HG03342 (cell line): ENCODE results near the gene C1orf21.

ENCODE experiments used
- ATAC-seq: cut with Tn5 transposase; IDR thresholded peaks from one replicate; pipeline ENCODE4 v1.9.1; 2021; ENCODE audit warnings: mild to moderate bottlenecking, moderate library complexity; ENCODE audit not compliant: unreplicated experiment

C1orf21 gene

DNA sequence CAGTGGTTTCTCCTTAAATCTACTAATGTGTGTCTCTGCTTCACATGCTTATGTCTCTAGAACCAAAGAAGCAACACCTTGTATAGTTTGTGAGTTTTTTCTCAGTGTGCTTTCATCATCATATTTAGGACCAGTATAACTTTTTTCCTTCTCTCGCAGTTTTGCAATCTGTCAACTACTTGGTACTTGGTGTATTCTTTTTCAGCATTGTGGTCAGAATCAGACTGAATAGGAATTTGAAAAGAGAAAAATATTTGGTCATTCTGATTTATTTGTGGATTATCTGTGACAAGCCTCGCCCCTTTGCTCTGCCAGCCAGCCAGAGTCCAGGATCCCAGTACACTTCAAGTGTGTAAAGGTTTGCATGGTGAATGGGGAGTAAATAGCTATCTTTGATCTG is 122.3 kb downstream of the C1orf21 start:
- no peak for ATAC-seq

GRCh38 chr1:184510110-184510509 is 123.3 kb downstream of the C1orf21 start:
- ATAC-seq, result no peak

DNA sequence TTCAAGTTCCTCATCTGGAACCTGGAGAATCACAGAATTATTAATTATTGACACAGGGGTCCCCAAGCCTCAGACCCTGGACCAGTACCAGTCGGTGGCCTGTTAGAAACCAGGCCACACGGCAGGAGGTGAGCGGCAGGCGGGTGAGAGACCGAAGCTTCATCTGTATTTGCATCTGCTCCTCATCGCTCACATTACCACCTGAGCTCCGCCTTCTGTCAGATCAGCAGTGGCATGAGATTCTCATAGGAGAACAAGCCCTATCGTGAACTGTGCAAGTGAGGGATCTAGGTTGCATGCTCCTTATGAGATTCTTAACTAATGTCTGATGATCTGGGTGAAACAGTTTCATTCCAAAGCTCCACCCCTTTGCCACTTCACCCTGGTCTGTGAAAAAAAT is 125.9 kb downstream of the C1orf21 start:
- ATAC-seq, result no peak

DNA sequence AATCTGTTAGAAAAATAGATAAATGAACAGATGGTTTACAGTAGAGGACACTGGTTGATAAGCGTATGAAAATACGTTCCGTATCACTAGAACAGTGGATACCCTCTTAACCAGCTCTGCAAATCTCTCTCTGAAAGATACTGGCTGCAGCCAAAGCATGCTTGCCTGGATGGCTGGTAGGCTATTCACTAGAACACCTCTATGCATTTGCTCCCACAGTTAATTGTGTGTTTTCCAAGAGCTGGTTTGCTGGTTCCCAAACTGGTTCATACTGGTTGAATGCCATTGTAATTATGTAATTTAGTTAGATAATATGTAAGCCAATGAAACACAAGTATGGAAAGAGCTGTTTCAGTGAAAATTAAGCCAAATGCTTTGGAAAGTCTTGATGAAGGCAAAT is 126.6 kb downstream of the C1orf21 start:
- no peak for ATAC-seq

DNA sequence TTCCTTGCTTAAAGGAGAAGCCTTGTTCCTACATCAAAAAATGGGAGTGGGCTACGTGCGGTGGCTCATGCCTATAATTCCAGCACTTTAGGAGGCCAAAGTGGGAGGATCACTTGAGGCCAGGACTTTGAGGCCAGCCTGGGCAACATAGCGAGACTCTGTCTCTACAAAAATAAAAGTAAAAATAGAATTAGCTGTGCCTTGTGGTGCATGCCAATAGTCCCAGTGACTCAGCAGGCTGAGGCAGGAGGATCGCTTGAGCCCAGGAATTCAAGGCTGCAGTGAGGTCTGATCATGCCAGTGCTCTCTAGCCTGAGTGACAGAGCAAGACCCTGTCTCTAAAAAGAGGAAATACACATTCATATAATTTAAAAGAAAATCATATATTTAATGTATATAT is 127.1 kb downstream of the C1orf21 start:
- no peak for ATAC-seq

- ATAC-seq, result no peak
Observed at GRCh38 chr1:184514447-184514846, 127.6 kb downstream of the C1orf21 start.

- no peak for ATAC-seq
Observed at GRCh38 chr1:184517130-184517529, 130.3 kb downstream of the C1orf21 start.

DNA sequence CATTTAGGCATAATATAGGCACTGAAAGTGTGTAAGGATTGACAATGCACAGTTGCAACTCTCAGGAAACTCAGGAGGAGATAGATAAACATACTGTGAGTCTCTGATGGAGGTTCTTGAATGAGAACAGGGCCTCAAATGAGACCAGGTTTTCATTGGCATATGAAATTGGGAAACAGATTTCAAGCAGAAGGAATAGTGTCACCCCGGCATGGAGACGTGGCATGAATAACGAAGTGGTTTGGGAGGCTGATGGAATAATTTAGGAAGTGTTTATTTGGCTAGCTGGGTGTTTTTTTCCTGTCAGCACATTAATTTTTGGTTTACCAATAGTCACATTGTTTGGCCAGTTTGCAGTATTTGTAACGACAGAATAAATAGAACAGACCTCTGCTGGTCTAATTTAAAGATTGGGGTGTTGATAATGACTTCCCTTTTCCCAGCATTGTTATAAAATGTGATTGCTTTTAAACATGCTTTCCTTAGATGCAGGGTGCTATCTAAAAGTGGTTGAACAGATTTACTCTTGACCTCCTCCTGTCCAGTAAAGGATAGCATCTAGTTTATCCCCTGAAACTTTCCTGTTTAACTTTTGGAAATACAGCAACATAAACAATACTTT is 132.0 kb downstream of the C1orf21 start:
- no peak for ATAC-seq

DNA sequence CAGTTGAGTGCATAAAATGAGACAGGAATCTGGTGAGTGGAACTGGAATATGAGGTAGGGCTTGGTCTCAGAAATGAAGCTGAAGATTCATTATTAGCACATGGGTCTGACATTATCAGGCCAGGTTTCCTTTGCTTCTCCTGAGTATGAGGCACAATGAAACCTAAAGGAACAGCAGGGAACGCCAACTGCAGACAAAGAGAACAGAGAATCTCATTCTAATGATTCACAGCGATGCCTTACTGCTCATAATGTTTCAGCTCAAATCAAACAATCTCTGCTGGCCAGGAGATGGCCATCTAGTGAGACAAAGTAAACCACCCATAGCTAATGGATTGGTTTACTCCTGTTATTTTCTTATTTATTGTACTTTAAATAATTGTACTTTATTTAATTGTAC is 133.5 kb downstream of the C1orf21 start:
- ATAC-seq, result no peak

DNA sequence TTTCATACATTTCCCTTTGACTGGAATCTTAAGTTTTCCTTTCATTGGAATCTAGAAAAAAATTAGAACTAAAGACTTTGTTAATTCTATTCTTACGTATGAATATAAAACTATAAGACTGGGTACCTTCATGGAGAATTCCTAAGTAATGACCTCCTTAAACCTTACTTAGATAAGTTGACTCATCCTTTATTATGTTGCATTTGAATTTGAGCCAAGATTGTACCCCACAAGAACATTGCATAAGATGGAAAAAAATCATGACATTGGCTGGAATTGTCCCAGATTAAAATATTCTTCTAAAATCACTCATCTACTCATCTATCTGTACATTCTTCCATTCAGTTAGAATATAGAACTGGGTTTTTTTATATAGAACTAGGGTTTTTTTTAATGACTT is 137.4 kb downstream of the C1orf21 start:
- ATAC-seq, result no peak

- ATAC-seq, result no peak
Observed at GRCh38 chr1:184527402-184527801, 140.6 kb downstream of the C1orf21 start.

DNA sequence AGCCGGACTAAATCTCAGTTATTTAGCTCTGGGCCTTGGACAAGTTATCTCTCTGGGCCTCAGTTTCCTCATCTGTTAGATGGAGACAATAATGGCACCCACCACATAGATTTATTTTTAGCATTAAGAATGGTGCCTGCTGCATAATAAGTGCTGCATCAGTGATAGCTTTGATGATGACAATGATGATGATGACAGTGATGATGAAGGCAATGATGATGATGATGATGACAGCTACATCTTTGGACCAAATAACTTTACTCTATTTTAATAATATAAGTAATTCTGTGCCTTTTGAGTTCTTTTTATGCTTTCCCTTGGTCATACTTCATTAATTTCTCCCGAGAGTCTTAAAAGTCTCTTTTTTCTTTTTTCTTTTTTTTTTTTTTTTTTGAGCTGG is 143.4 kb downstream of the C1orf21 start:
- no peak for ATAC-seq

DNA sequence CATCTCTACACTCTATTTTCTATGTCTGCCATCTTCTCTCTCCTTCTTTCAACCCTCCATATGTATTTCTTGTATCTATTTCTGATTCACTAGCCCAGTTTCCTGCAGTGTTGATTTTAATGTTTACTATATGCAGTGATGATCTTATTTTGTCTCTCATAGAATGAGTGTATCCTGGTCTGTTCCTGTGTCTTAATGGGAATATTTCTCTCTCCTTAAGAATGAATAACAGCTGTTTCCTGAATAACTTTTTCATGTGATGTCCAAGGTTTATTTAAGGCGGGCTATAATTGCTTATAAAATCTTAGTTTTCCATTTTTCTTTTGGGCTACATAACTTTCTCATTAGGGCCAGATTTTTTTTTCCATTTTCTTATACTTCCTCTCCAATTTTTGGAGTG is 144.5 kb downstream of the C1orf21 start:
- ATAC-seq, result no peak

- no peak for ATAC-seq
Observed at GRCh38 chr1:184532199-184532598, 145.4 kb downstream of the C1orf21 start.

DNA sequence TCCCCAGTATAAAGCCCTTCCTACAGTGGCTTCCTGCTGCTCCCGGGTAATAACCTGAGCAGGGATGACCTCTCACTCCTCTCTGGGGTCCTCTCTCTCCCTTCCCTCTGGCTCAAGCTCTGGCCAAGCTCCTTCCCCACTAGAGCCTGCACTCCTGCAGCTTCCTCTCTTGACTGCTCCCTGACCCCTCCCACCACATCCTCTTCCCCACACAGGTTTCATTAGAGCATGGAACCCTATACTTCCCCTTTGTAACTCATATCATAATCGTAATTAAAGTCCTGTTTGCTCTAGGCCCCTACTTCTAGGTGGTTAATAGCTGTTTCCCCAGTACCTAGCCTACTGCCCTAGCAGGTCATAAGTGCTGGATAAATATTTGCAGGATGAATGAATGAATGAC is 146.2 kb downstream of the C1orf21 start:
- ATAC-seq, result no peak

- no peak for ATAC-seq
Observed at GRCh38 chr1:184533915-184534314, 147.1 kb downstream of the C1orf21 start.

GRCh38 chr1:184534690-184535089 is 147.9 kb downstream of the C1orf21 start:
- no peak for ATAC-seq

GRCh38 chr1:184535191-184535970 is 148.6 kb downstream of the C1orf21 start:
- ATAC-seq, result no peak

DNA sequence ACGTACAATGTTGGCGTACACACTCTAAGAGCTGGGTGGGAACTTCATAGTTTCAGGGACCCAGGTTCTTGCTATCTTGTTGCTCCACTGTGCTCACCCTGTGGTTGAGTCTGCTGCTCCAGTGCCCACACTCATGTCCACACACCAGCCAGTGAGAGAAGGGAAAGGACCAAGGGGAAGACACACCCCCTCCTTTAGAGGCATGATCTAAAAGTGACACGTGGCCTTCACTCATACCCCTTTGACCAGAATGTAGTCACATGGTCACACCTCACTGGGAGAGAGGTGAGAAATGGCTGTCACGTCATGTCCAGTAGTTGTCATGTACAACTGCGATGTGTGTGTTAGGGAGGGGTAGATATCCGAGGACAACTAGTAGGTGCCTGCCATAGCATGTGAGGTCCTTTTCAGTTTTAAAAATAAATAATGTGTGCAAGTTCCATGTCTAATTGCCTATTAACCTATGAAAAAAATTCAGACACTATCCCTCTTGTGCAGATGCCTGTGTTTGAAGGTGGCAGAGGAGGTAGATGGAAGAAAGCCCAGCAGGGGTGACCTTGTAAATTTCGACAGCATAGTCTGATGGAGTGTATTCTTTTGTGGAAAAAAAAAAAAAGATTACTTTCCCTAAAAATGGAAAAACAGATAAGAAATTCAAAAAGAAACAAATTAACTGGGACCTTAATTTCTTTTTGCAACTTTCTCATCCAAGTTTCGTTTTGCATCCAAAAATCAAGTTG is 149.6 kb downstream of the C1orf21 start:
- ATAC-seq, result no peak

GRCh38 chr1:184539580-184539979 is 152.8 kb downstream of the C1orf21 start:
- no peak for ATAC-seq

- ATAC-seq, result no peak
Observed at GRCh38 chr1:184541537-184542152, 154.8 kb downstream of the C1orf21 start.

DNA sequence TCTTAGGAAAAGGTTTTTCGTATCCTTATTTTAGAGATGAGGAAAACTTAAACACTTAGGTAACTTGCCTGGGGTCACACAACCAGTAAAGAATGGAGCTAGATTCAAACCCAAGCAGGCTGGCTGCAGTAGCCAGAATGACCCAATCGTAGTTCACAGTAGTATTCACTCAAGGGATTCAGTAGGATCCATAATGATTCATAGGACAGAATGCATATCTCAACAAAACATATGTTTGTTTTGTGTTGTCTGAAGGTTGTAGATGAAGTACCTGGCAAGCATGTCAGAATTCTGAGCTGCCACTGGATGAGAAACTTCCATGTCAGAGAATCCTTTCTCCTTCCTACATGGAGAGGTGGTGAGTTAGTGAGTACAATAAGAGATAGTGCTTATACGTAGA is 155.5 kb downstream of the C1orf21 start:
- ATAC-seq, result no peak
